ENCODE measurements around the gene MTCP1. TPM values are rescaled to one million over a fixed set of nuclear protein-coding genes. Genes with fewer than 3 reads are reported as not detected.

MTCP1 gene
- total and polyA plus RNA-seq, 9 of the 15 experiments (the other 6 are each of a cell fraction or from before 2014, with no cell fraction given) = 12.7 to 28.0 (median 22.9) TPM

- ChIA-PET CTCF (ENCODE audit: low intra/inter-chr PET ratio) (no interaction called here), POLR2A (no interaction called here)
- Histone ChIP-seq H3K9me1 (ENCODE audit: control insufficient read depth, insufficient read depth, low read length) (no peaks in the 10 kb centered on the region), H3K9ac (ENCODE audit: insufficient read depth in 1 of 2, low read depth in 2 of 2, low read length in 2 of 2) (no peak overlapping the region), H4K20me1 (replicated peaks; ENCODE audit: control insufficient read depth, insufficient read depth, low read length) (no peaks in the 10 kb centered on the region), H3K4me1 (replicated peaks in 1 of 2; ENCODE audit: control insufficient read depth in 2 of 2, insufficient read depth in 2 of 2, low read length in 2 of 2) (peaks cover 0 to 4% of the 10 kb centered on the region in 2 experiments; a peak in 3 of 5 replicates), H2AFZ (ENCODE audit: low read depth, low read length) (no peak overlapping the region), H3K4me3 (no peak overlapping the region), H3K4me2 (ENCODE audit: insufficient read depth, low read length) (no peak overlapping the region), H3K9me3 (replicated peaks; ENCODE audit: control insufficient read depth, insufficient read depth, low read depth, low read length) (no peaks in the 10 kb centered on the region), H3K27ac (ENCODE audit: extremely low read depth, low read depth, low read length) (no peak overlapping the region), H3K79me2 (ENCODE audit: control insufficient read depth, insufficient read depth, low read length) (peaks cover 23% of the 10 kb centered on the region), H3K27me3 (ENCODE audit: control insufficient read depth in 2 of 2, insufficient read depth in 2 of 2, low read length in 2 of 2) (no peaks in the 10 kb centered on the region), H3K36me3 (ENCODE audit: control insufficient read depth, insufficient read depth, low read length) (peaks cover 23% of the 10 kb centered on the region; the same call in 2 of the 3 replicates)
- in situ Hi-C loops (cut with MboI) (no loop called here), intact Hi-C loops (cut with micrococcal nuclease) (no loop called here)
- BruUV-seq (replicated peaks) = no TSS peak
- ATAC-seq (no peak), FAIRE-seq (peak; percentile 23), DNase-seq (ENCODE audit: extremely low read depth in 1 of 4, low spot score in 3 of 4) (no peak)
- 87% methylated on average over 7 of the region's 8 CpGs for WGBS (ENCODE audit: insufficient coverage, low coverage, missing lambda C conversion rate)
- TF ChIP-seq HINFP (tag; conservative IDR thresholded peaks at IDR 0.05; ENCODE audit: low read depth) = no peak
- no peak for TF ChIP-seq ZBTB2 (IDR thresholded peaks at IDR 0.05)
- TF ChIP-seq ZNF75A (CRISPR knock-in tag; IDR thresholded peaks at IDR 0.05) = no peak
- no peak for TF ChIP-seq HDAC2 (IDR thresholded peaks at IDR 0.05)
- TF ChIP-seq ZNF165 (CRISPR knock-in tag; IDR thresholded peaks at IDR 0.05; ENCODE audit: borderline replicate concordance) = no peak
- TF ChIP-seq NFIC (IDR thresholded peaks at IDR 0.05) = no peak
- no peak for TF ChIP-seq HEY1 (CRISPR knock-in tag; IDR thresholded peaks at IDR 0.05; ENCODE audit: borderline replicate concordance)
- no peak for TF ChIP-seq NCOA6 (IDR thresholded peaks at IDR 0.05)
- TF ChIP-seq MNT (conservative IDR thresholded peaks at IDR 0.05) = no peak
- TF ChIP-seq E2F8 (IDR thresholded peaks at IDR 0.05; ENCODE audit: low read depth, partially characterized antibody) = no peak
Measured at GRCh38 chrX:155065035-155065734, 5.8 kb downstream of the MTCP1 start.
